Muscle of leg (tissue), 11 donors: ENCODE data around the gene MYO9A. TPM values are rescaled to one million over a fixed set of nuclear protein-coding genes. Genes with fewer than 3 reads are reported as not detected.

Experiments
- DNase-seq: peaks from one replicate; pipeline ENCODE4 v3.0.0; 2013
- H3K27ac ChIP-seq: one replicate; pipeline ENCODE4 v1.5.1; 2013; ENCODE audit warnings: mild to moderate bottlenecking, low read length, control low read depth
- H3K27me3 ChIP-seq: one replicate; pipeline ENCODE4 v1.6.1; 2013; ENCODE audit warnings: low read length; ENCODE audit not compliant: control insufficient read depth, insufficient read depth
- H3K36me3 ChIP-seq: one replicate; pipeline ENCODE4 v1.6.1; 2013; ENCODE audit warnings: low read length; ENCODE audit not compliant: control insufficient read depth, insufficient read depth
- H3K4me1 ChIP-seq: one replicate; pipeline ENCODE4 v1.6.1; 2013; ENCODE audit warnings: low read length; ENCODE audit not compliant: control insufficient read depth, insufficient read depth
- H3K4me3 ChIP-seq: one replicate; pipeline ENCODE4 v1.5.1; 2013; ENCODE audit warnings: low read length, control low read depth
- H3K9me3 ChIP-seq: replicated peaks from 2 replicates; pipeline ENCODE4 v1.6.1; 2013; ENCODE audit warnings: low read depth, low read length; ENCODE audit not compliant: control insufficient read depth
- WGBS: methylation state at CpG from one replicate; pipeline ENCODE4 v1.1.5; 2013; ENCODE audit warnings: missing lambda C conversion rate; ENCODE audit not compliant: insufficient coverage; 5-methylcytosine and 5-hydroxymethylcytosine counted together
- polyA plus RNA-seq, 8 donors: library from polyadenylated mRNA; unstranded; fragments of 120-200 nt; gene quantifications; one replicate each; pipeline versions ENCODE4 v1.2.1 to v1.2.3, GENCODE V29; 2013; ENCODE audit warnings: inconsistent platforms in 1 of 8, low replicate concordance in 1 of 8; ENCODE audit not compliant: insufficient read length in 8 of 8, insufficient read depth in 1 of 8
- total RNA-seq: library from RNA; stranded (reverse); fragments of 120-200 nt; gene quantifications from one replicate; pipeline ENCODE4 v1.2.4, GENCODE V29; 2013

MYO9A gene
- total and polyA plus RNA-seq, 9 donors, result 18.6 to 63.8 (median 28.1) TPM

DNA sequence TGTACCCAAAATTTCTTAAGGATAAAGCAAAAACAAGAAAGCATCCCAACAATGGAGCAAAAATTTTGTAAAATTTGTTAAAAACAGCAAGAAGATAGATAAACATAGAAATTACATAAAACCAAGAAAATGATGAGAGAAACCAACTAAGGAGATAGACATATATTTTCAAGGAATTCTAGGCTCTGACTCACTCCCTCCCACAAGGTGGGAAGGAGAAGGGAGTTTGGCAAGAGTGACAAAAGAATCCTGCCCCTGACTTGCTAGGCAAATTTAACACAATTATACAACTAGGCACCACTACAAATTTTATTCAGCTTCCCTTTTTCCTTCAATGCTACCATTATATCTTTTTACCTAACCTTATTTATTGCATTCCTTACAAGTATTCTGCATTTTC lies 70.9 kb downstream of the MYO9A start:
- Histone ChIP-seq H3K9me3 (peaks cover 4% of the 10 kb centered on the region), H3K36me3 (peaks cover 7% of the 10 kb centered on the region), H3K4me1 (no peaks in the 10 kb centered on the region), H3K27me3 (no peaks in the 10 kb centered on the region), H3K27ac (no peak overlapping the region), H3K4me3 (no peak overlapping the region)
- DNase-seq, result no peak

- Histone ChIP-seq H3K4me3 (no peak overlapping the region), H3K4me1 (no peaks in the 10 kb centered on the region), H3K36me3 (peaks cover 11% of the 10 kb centered on the region), H3K27ac (no peak overlapping the region), H3K9me3 (no peaks in the 10 kb centered on the region), H3K27me3 (no peaks in the 10 kb centered on the region)
- peak; percentile 81 for DNase-seq
- no CpG with 5 or more reads among the region's 3 CpGs for WGBS
Measured at GRCh38 chr15:72044956-72045355, 73.0 kb downstream of the MYO9A start.

GRCh38 chr15:72042865-72043264 lies 75.1 kb downstream of the MYO9A start:
- DNase-seq, result no peak
- 100% methylated on average over 1 of the region's 7 CpGs for WGBS
- no peaks in the 10 kb centered on the region for H3K9me3 ChIP-seq
- no peak overlapping the region for H3K4me3 ChIP-seq
- H3K4me1 ChIP-seq, result no peaks in the 10 kb centered on the region
- no peaks in the 10 kb centered on the region for H3K27me3 ChIP-seq
- H3K27ac ChIP-seq, result no peak overlapping the region
- peaks cover 14% of the 10 kb centered on the region for H3K36me3 ChIP-seq

DNA sequence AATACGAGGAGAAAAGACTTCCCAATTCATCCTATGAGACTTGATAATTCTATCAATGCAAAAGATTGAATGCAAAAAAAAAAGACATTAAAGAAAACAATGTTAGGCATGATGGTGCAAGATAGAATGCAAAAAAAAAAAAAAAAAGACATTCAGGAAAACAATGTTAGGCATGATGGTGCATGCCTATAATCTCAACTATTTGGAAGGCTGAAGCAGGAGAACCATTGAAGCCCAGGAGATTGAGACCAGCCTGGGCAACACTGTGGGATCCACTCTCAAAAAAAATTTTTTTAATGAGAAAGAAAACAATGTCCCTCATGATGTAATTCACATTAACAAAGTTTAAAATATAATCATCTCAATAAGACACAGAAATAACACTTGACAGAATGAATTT lies 75.9 kb downstream of the MYO9A start:
- no peak overlapping the region for H3K27ac ChIP-seq
- DNase-seq, result no peak
- peaks cover 2% of the 10 kb centered on the region for H3K9me3 ChIP-seq
- peaks cover 14% of the 10 kb centered on the region for H3K36me3 ChIP-seq
- no peaks in the 10 kb centered on the region for H3K4me1 ChIP-seq
- H3K27me3 ChIP-seq, result no peaks in the 10 kb centered on the region
- no peak overlapping the region for H3K4me3 ChIP-seq
- WGBS, result no CpG with 5 or more reads among the region's 1 CpG

DNA sequence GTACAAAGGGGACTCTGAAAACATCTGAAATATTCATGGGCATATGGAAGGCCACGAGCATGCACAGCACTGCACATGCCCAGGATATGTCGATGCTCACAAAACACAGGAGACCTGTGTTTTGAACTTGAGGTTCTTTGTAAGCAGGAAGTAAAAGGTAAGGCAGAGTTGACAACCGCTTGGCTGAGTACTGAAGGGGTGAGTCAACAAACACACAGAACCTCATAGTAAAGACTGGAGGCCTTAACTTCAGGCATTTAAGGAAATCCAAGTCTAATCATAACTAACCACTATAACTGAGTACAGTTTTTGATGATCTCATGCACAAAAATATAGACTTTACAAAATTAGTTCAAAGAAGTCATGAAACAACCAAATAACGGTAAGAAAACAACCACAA lies 80.6 kb downstream of the MYO9A start:
- Histone ChIP-seq H3K36me3 (peaks cover 7% of the 10 kb centered on the region), H3K27me3 (no peaks in the 10 kb centered on the region), H3K27ac (no peak overlapping the region), H3K4me1 (no peaks in the 10 kb centered on the region), H3K4me3 (no peak overlapping the region), H3K9me3 (peaks cover 2% of the 10 kb centered on the region)
- DNase-seq, result no peak
- 88% methylated on average over 1 of the region's 4 CpGs for WGBS

DNA sequence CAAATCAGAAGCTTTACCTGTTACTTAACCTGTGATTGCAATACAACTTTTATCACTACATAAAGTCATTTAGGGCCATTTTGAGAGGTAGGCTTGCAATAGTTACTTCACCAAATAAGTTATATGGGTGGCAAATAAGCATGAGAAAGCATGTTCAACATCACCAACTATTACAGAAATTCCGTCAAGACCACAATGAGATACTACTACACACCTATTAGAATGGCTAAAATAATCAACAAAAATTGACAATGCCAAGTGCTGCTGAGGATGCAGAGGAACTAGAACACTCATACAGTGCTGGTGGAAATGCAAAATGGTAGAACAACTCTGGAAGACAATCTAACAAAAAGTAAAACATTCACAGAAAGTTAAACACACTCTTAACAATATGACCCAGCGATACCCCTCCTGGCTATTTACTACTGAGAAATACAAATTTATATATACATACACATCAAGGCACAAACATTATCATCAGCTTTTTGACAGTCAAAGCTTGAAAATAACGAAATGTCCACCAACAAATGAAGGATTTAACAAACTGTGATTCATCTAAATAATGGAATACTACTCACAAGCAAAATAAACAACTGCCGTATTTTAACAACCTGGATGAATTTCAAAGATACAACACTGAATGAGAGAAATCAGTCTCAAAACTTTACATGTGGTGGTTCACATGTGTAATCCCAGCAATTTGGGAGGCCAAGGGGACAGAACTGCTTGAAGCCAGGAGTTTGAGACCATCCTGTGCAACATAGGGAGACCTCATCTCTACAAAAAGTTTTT lies 82.9 kb downstream of the MYO9A start:
- H3K4me3 ChIP-seq, result no peak overlapping the region
- H3K36me3 ChIP-seq, result peaks cover 11% of the 10 kb centered on the region
- H3K27ac ChIP-seq, result no peak overlapping the region
- no peaks in the 10 kb centered on the region for H3K4me1 ChIP-seq
- H3K9me3 ChIP-seq, result peaks cover 2% of the 10 kb centered on the region
- no peaks in the 10 kb centered on the region for H3K27me3 ChIP-seq
- no peak for DNase-seq
- no CpG with 5 or more reads among the region's 4 CpGs for WGBS

GRCh38 chr15:72034351-72034750 lies 83.6 kb downstream of the MYO9A start:
- Histone ChIP-seq H3K27me3 (no peaks in the 10 kb centered on the region), H3K27ac (no peak overlapping the region), H3K4me1 (no peaks in the 10 kb centered on the region), H3K4me3 (no peak overlapping the region), H3K36me3 (peaks cover 7% of the 10 kb centered on the region), H3K9me3 (peaks cover 2% of the 10 kb centered on the region)
- no peak for DNase-seq
- WGBS, result no CpG with 5 or more reads among the region's 1 CpG

- H3K27me3 ChIP-seq, result no peaks in the 10 kb centered on the region
- no peak for DNase-seq
- H3K36me3 ChIP-seq, result peaks cover 7% of the 10 kb centered on the region
- H3K4me3 ChIP-seq, result no peak overlapping the region
- H3K9me3 ChIP-seq, result peaks cover 2% of the 10 kb centered on the region
- no peak overlapping the region for H3K27ac ChIP-seq
- no peaks in the 10 kb centered on the region for H3K4me1 ChIP-seq
- WGBS, result 91% methylated on average over 6 of the region's 7 CpGs
Measured at GRCh38 chr15:72033711-72034110, 84.2 kb downstream of the MYO9A start.

GRCh38 chr15:72033285-72033684 lies 84.7 kb downstream of the MYO9A start:
- 80% methylated on average over 2 of the region's 3 CpGs for WGBS
- Histone ChIP-seq H3K36me3 (peaks cover 7% of the 10 kb centered on the region), H3K4me3 (no peak overlapping the region), H3K27me3 (no peaks in the 10 kb centered on the region), H3K27ac (no peak overlapping the region), H3K4me1 (no peaks in the 10 kb centered on the region), H3K9me3 (peaks cover 2% of the 10 kb centered on the region)
- no peak for DNase-seq

DNA sequence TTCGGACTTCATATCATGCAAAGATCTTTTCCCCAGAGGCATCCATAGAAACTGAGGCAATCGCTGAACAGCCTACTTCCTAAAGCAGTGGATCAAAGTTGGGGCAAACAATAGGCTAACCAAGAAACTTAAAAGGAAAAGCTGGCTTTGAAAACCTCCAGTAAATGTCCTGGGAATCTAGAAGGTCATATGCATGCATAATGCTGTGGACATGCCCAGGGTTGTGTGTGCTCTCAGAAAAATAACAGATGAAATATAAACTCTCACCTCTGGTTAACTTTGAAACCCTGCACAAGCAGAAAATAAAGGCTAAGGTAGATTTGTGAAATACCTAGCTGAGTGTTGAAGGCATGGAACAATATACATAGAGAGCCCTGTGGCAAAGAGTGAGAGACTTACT lies 96.3 kb downstream of the MYO9A start:
- Histone ChIP-seq H3K9me3 (peaks cover 4% of the 10 kb centered on the region), H3K27ac (no peak overlapping the region), H3K4me3 (no peak overlapping the region), H3K36me3 (peaks cover 12% of the 10 kb centered on the region), H3K27me3 (no peaks in the 10 kb centered on the region), H3K4me1 (no peaks in the 10 kb centered on the region)
- no CpG with 5 or more reads among the region's 2 CpGs for WGBS
- DNase-seq, result no peak

GRCh38 chr15:72020799-72021198 lies 97.2 kb downstream of the MYO9A start:
- Histone ChIP-seq H3K4me1 (no peaks in the 10 kb centered on the region), H3K9me3 (peaks cover 4% of the 10 kb centered on the region), H3K27me3 (no peaks in the 10 kb centered on the region), H3K36me3 (peaks cover 12% of the 10 kb centered on the region), H3K4me3 (no peak overlapping the region), H3K27ac (no peak overlapping the region)
- no CpG with 5 or more reads among the region's 1 CpG for WGBS
- no peak for DNase-seq
